ENCODE results near the gene UBE2E2. TPM values are rescaled to one million over a fixed set of nuclear protein-coding genes. Genes with fewer than 3 reads are reported as not detected.

UBE2E2 gene
- total and polyA plus RNA-seq, 9 donors, result 25.5 to 84.9 (median 38.5) TPM

- Histone ChIP-seq H3K4me3 (no peak overlapping the region), H3K27ac (no peak overlapping the region), H3K27me3 (no peaks in the 10 kb centered on the region), H3K4me1 (ENCODE audit: insufficient read depth) (peaks cover 1% of the 10 kb centered on the region), H3K9me3 (peaks cover 0 to 9% of the 10 kb centered on the region in 2 donors), H3K36me3 (no peaks in the 10 kb centered on the region)
- DNase-seq, result no peak
- TF ChIP-seq POLR2A (IDR thresholded peaks at IDR 0.05) (no peak), EP300 (IDR thresholded peaks at IDR 0.05) (no peak)
- TF ChIP-seq, protein P1, sequence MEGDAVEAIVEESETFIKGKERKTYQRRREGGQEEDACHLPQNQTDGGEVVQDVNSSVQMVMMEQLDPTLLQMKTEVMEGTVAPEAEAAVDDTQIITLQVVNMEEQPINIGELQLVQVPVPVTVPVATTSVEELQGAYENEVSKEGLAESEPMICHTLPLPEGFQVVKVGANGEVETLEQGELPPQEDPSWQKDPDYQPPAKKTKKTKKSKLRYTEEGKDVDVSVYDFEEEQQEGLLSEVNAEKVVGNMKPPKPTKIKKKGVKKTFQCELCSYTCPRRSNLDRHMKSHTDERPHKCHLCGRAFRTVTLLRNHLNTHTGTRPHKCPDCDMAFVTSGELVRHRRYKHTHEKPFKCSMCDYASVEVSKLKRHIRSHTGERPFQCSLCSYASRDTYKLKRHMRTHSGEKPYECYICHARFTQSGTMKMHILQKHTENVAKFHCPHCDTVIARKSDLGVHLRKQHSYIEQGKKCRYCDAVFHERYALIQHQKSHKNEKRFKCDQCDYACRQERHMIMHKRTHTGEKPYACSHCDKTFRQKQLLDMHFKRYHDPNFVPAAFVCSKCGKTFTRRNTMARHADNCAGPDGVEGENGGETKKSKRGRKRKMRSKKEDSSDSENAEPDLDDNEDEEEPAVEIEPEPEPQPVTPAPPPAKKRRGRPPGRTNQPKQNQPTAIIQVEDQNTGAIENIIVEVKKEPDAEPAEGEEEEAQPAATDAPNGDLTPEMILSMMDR (IDR thresholded peaks at IDR 0.05), result no peak
- WGBS, 3 donors, result 50 to 60% (median 51%) methylated on average over 3 of the region's 3 CpGs
- intact Hi-C loops (cut with DNase I), result no loop called here
These were observed 287.3 kb downstream of the UBE2E2 start for GRCh38 chr3:23490459-23490858.

- Histone ChIP-seq H3K4me3 (no peak overlapping the region), H3K27me3 (no peaks in the 10 kb centered on the region), H3K9me3 (no peaks in the 10 kb centered on the region), H3K4me1 (ENCODE audit: insufficient read depth) (peaks cover 3% of the 10 kb centered on the region), H3K27ac (no peak overlapping the region), H3K36me3 (no peaks in the 10 kb centered on the region)
- no peak for DNase-seq
- intact Hi-C loops (cut with DNase I), result no loop called here
- TF ChIP-seq, protein P1 (IDR thresholded peaks at IDR 0.05), result no peak
- TF ChIP-seq EP300 (IDR thresholded peaks at IDR 0.05), result no peak
- TF ChIP-seq POLR2A (IDR thresholded peaks at IDR 0.05), result no peak
These were observed 288.9 kb downstream of the UBE2E2 start for GRCh38 chr3:23492057-23492456.

DNA sequence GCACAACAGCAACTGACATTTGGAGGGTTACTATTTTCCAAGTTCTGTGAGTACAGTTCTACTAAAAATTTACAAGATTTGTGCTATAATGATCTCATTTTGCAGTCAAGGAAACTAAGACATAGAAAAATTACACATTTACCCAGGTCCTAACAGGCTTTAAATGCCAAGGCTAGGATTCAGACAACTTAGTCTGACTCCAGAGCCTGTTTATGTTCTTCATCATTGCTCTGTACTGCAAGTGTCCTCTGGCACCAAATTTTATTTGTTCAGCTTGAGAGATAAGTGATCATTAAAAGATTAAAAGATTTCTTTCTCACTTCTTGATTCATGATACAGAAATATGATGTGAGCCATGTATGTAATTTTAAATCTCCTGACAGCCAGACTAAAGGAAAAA is 290.8 kb downstream of the UBE2E2 start:
- TF ChIP-seq EP300 (IDR thresholded peaks at IDR 0.05), result no peak
- TF ChIP-seq POLR2A (IDR thresholded peaks at IDR 0.05), result no peak
- TF ChIP-seq, protein P1 (IDR thresholded peaks at IDR 0.05), result no peak
- H3K27me3 ChIP-seq, result no peaks in the 10 kb centered on the region
- no peak overlapping the region for H3K27ac ChIP-seq
- intact Hi-C loops (cut with DNase I), result no loop called here
- H3K36me3 ChIP-seq, result no peaks in the 10 kb centered on the region
- peaks cover 3% of the 10 kb centered on the region for H3K4me1 ChIP-seq (ENCODE audit: insufficient read depth)
- DNase-seq, result no peak
- H3K4me3 ChIP-seq, result no peak overlapping the region
- H3K9me3 ChIP-seq, result no peaks in the 10 kb centered on the region

DNA sequence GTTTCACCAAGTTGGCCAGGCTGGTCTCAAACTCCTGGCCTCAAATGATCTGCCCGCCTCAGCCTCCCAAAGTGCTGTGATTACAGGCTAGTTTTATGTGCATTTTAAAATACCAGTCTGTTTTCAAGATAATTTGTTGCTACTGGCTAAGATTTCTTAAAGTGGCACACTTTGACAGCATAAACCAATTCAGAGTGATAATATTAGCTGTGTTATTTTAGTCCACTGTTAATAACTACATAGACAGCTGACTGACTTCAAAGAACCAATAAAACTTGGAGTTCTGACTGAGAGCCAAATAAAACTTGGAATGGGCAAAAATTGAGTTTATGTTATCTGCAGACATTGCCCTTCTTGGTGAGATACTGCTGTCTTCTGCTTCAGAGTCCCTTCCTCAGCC is 291.8 kb downstream of the UBE2E2 start:
- Histone ChIP-seq H3K27me3 (no peaks in the 10 kb centered on the region), H3K4me1 (ENCODE audit: insufficient read depth) (peaks cover 3% of the 10 kb centered on the region), H3K4me3 (no peak overlapping the region), H3K27ac (no peak overlapping the region), H3K36me3 (no peaks in the 10 kb centered on the region), H3K9me3 (no peaks in the 10 kb centered on the region)
- DNase-seq, result no peak
- intact Hi-C loops (cut with DNase I), result no loop called here
- WGBS, 3 donors, result 96 to 100% (median 100%) methylated on average over 1 of the region's 1 CpG
- no peak for TF ChIP-seq EP300 (IDR thresholded peaks at IDR 0.05)
- TF ChIP-seq, protein P1 (IDR thresholded peaks at IDR 0.05), result no peak
- TF ChIP-seq POLR2A (IDR thresholded peaks at IDR 0.05), result no peak

GRCh38 chr3:23495507-23495906 is 292.4 kb downstream of the UBE2E2 start:
- TF ChIP-seq EP300 (IDR thresholded peaks at IDR 0.05), result no peak
- TF ChIP-seq, protein P1 (IDR thresholded peaks at IDR 0.05), result no peak
- no peak for TF ChIP-seq POLR2A (IDR thresholded peaks at IDR 0.05)
- Histone ChIP-seq H3K4me3 (no peak overlapping the region), H3K4me1 (ENCODE audit: insufficient read depth) (peaks cover 3% of the 10 kb centered on the region), H3K27ac (no peak overlapping the region), H3K27me3 (no peaks in the 10 kb centered on the region), H3K9me3 (no peaks in the 10 kb centered on the region), H3K36me3 (no peaks in the 10 kb centered on the region)
- intact Hi-C loops (cut with DNase I), result no loop called here
- WGBS, 3 donors, result 97 to 98% (median 98%) methylated on average over 1 of the region's 1 CpG
- DNase-seq, result no peak

All from ovary (tissue), 9 donors.